ENCODE results near the gene PLXNA4. TPM values are rescaled to one million over a fixed set of nuclear protein-coding genes. Genes with fewer than 3 reads are reported as not detected.

The PLXNA4 gene
- polyA plus RNA-seq, 1 experiment: 0.22 TPM

DNA sequence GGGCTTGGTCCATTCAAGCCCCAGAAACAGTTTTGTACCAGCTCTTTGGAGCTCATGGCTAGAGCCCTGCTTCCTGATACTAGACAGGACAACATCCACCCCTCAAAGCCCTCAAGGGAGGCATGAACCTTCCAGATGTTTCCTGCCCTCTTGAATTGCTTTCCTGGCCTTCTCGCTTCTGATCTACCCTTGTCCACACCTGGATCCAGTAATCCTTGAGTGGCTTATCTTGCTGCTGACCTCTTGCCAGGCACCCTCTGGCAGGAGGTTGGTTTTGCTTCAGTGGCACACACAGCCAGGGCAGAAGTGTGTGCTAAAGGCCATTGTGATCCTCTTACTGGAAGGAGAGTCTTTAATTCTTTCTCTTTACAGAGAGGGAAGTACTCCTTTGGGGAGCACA lies 495.8 kb downstream of the PLXNA4 start:
- DNase-seq (ENCODE audit: low read depth): no peak
- peaks cover 4% of the 10 kb centered on the region for H3K27me3 ChIP-seq (ENCODE audit: control insufficient read depth, insufficient read depth, low read length)
- no peak overlapping the region for H3K4me3 ChIP-seq (ENCODE audit: low read depth, low read length)
- no peak for TF ChIP-seq CTCF (IDR thresholded peaks at IDR 0.05; ENCODE audit: insufficient read depth, low read depth, low read length)
- POLR2A ChIA-PET: no interaction called here
- CTCF ChIA-PET: no interaction called here
- H3K36me3 ChIP-seq (ENCODE audit: control insufficient read depth, insufficient read depth, low read length): no peaks in the 10 kb centered on the region

GRCh38 chr7:132078891-132079735 lies 497.2 kb downstream of the PLXNA4 start:
- no peak overlapping the region for H3K4me3 ChIP-seq (ENCODE audit: low read depth, low read length)
- ChIA-PET POLR2A (no interaction called here), CTCF (no interaction called here)
- DNase-seq (ENCODE audit: low read depth): no peak
- H3K27me3 ChIP-seq (ENCODE audit: control insufficient read depth, insufficient read depth, low read length): peaks cover 4% of the 10 kb centered on the region
- TF ChIP-seq CTCF (IDR thresholded peaks at IDR 0.05; ENCODE audit: insufficient read depth, low read depth, low read length): no peak
- no peaks in the 10 kb centered on the region for H3K36me3 ChIP-seq (ENCODE audit: control insufficient read depth, insufficient read depth, low read length)

- no peak overlapping the region for H3K4me3 ChIP-seq (ENCODE audit: low read depth, low read length)
- no peaks in the 10 kb centered on the region for H3K36me3 ChIP-seq (ENCODE audit: control insufficient read depth, insufficient read depth, low read length)
- H3K27me3 ChIP-seq (ENCODE audit: control insufficient read depth, insufficient read depth, low read length): peaks cover 4% of the 10 kb centered on the region
- no peak for DNase-seq (ENCODE audit: low read depth)
- no peak for TF ChIP-seq CTCF (IDR thresholded peaks at IDR 0.05; ENCODE audit: insufficient read depth, low read depth, low read length)
- ChIA-PET CTCF (no interaction called here), POLR2A (no interaction called here)
These were observed 498.1 kb downstream of the PLXNA4 start for GRCh38 chr7:132077971-132078685.

DNA sequence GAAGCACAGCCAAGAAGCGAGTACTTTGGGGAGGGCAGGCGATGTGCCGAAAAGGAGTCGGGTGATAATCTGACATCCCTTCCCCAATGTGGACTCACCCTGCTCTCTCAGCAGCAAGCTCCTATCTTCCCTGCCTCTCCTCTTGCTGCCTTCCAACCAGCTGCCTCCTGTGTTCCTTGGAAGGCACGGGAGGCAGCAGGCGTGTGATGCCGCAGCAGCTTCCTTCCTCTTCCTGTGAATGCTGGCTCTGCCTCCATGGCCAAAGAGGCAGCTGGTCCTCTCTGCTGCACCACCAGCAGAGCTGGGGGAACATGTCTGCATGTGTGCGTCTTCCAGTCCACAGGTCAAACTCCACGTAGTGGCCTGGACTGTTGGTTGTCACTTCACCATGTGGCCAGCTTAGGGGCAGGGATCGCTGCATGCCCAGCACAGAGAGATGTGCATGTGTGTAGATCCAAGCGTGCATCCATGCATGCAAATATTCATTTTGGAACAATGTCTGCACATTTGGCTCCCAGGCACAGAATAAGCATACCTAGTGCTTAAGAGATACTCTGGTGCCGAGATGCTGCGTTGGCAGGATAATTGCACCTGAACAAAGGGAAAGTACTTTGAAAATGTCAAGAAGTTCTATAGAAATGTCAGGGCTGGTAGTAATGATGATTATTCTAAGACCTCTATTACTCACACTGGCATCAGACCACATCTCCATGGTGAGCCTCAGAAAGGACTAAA lies 499.8 kb downstream of the PLXNA4 start:
- CTCF ChIA-PET: no interaction called here
- Histone ChIP-seq H3K27me3 (ENCODE audit: control insufficient read depth, insufficient read depth, low read length) (peaks cover 4% of the 10 kb centered on the region), H3K36me3 (ENCODE audit: control insufficient read depth, insufficient read depth, low read length) (no peaks in the 10 kb centered on the region), H3K4me3 (ENCODE audit: low read depth, low read length) (no peak overlapping the region)
- POLR2A ChIA-PET: no interaction called here
- no peak for DNase-seq (ENCODE audit: low read depth)
- no peak for TF ChIP-seq CTCF (IDR thresholded peaks at IDR 0.05; ENCODE audit: insufficient read depth, low read depth, low read length)

- H3K36me3 ChIP-seq (ENCODE audit: control insufficient read depth, insufficient read depth, low read length): no peaks in the 10 kb centered on the region
- H3K4me3 ChIP-seq (ENCODE audit: low read depth, low read length): no peak overlapping the region
- no peak for TF ChIP-seq CTCF (IDR thresholded peaks at IDR 0.05; ENCODE audit: insufficient read depth, low read depth, low read length)
- ChIA-PET POLR2A (no interaction called here), CTCF (no interaction called here)
- no peak for DNase-seq (ENCODE audit: low read depth)
- H3K27me3 ChIP-seq (ENCODE audit: control insufficient read depth, insufficient read depth, low read length): peaks cover 3% of the 10 kb centered on the region
These were observed 500.8 kb downstream of the PLXNA4 start for GRCh38 chr7:132075515-132075914.
